Measurements from ENCODE around the gene ANKRD55. TPM values are rescaled to one million over a fixed set of nuclear protein-coding genes. Genes with fewer than 3 reads are reported as not detected.
"Not testable (repeated sequence)": the region's sequence is repeated elsewhere in the genome, so short reads cannot be mapped to it uniquely, and the experiment has no call there.

The ANKRD55 gene
- total RNA-seq, 1 donor from 2014 or later = 0.18 TPM

GRCh38 chr5:56102889-56103288 is 130.2 kb downstream of the ANKRD55 start:
- DNase-seq (ENCODE audit: low spot score in 2 of 2, unreplicated experiment in 2 of 2) = no peak
- Mint-ChIP-seq H3K9me3 (peaks cover 16% of the 10 kb centered on the region), H3K4me3 (no peak overlapping the region), H3K4me1 (peaks cover 45% of the 10 kb centered on the region), H3K27me3 (ENCODE audit: low read depth) (no peaks in the 10 kb centered on the region), H3K27ac (peak overlapping the region; percentile 30), H3K36me3 (peaks cover 9% of the 10 kb centered on the region)
- no peak for TF ChIP-seq CTCF (IDR thresholded peaks at IDR 0.05; ENCODE audit: unreplicated experiment)

- H3K4me1 Mint-ChIP-seq = peaks cover 40% of the 10 kb centered on the region
- DNase-seq (ENCODE audit: low spot score in 2 of 2, unreplicated experiment in 2 of 2); H3K4me3 Mint-ChIP-seq; H3K27me3 Mint-ChIP-seq (ENCODE audit: low read depth); H3K27ac Mint-ChIP-seq; H3K36me3 Mint-ChIP-seq: not testable (repeated sequence)
- peaks cover 16% of the 10 kb centered on the region for H3K9me3 Mint-ChIP-seq
Measured at GRCh38 chr5:56102207-56102606, 130.9 kb downstream of the ANKRD55 start.

DNA sequence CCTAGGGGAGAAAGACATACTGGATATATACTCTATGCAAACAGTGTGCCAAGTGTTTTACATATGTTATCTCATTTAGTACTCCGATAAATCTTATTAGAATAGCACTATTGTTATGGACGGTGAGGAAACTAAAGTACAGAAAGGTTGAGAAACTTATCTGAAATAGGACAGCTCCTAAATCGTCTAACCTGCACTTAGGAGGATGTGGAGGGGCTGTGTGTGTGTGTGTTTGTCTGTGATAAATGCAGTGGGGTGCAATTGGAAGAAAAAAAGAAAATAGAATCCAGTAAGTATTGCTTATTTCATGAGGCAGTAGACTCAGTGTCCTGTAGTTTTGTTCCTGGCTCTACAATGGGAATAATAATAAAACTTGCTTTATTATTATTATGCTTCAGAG is 131.9 kb downstream of the ANKRD55 start:
- H3K27ac Mint-ChIP-seq = no peak overlapping the region
- H3K4me1 Mint-ChIP-seq = peaks cover 37% of the 10 kb centered on the region
- DNase-seq (ENCODE audit: low spot score in 2 of 2, unreplicated experiment in 2 of 2) = no peak
- H3K4me3 Mint-ChIP-seq = no peak overlapping the region
- no peak for TF ChIP-seq CTCF (IDR thresholded peaks at IDR 0.05; ENCODE audit: unreplicated experiment)
- H3K27me3 Mint-ChIP-seq (ENCODE audit: low read depth) = no peaks in the 10 kb centered on the region
- H3K36me3 Mint-ChIP-seq = peaks cover 11% of the 10 kb centered on the region
- H3K9me3 Mint-ChIP-seq = peaks cover 16% of the 10 kb centered on the region

DNA sequence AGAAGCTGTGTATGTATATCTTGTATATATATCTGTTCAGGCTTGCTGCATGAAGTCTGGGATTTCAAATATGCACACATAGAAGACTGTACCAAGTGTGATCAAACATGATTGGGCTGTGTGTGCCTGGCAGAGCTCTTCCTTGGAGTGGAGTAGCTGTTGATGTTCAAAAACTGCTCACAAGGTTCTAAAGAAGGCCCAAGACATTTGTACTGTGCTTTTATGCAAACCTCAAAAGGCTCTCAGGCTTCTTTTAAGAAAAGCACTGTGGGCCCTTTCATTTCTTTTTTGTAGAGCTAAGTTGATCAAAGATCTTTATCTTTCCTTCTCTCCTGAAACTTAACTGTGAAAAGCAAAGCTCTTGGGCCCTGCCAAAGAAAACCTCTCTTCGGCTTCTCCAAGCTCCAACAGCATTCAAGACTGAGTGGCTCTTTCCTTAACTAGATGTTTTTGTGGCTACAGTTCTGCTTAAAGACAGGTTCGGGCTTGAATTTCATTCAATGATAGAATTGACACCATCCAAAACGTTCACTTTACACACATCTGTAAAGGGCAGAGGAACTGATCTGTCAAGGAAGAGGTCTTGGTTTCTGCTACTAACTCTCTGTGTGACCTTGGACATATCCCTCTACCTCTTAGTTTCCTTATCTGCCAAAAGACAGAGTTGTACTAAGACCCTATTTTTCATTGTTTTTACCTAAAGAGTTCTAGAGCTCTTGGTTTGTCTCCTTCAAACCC is 132.5 kb downstream of the ANKRD55 start:
- no peak for DNase-seq (ENCODE audit: low spot score in 2 of 2, unreplicated experiment in 2 of 2)
- Mint-ChIP-seq H3K4me3 (no peak overlapping the region), H3K36me3 (peaks cover 11% of the 10 kb centered on the region), H3K9me3 (peaks cover 16% of the 10 kb centered on the region), H3K4me1 (peaks cover 31% of the 10 kb centered on the region), H3K27me3 (ENCODE audit: low read depth) (no peaks in the 10 kb centered on the region), H3K27ac (no peak overlapping the region)
- no peak for TF ChIP-seq CTCF (IDR thresholded peaks at IDR 0.05; ENCODE audit: unreplicated experiment)

GRCh38 chr5:56099346-56099745 is 133.8 kb downstream of the ANKRD55 start:
- H3K27ac Mint-ChIP-seq = peak overlapping the region; percentile 67
- no peak for DNase-seq (ENCODE audit: low spot score in 2 of 2, unreplicated experiment in 2 of 2)
- H3K4me3 Mint-ChIP-seq = no peak overlapping the region
- no peaks in the 10 kb centered on the region for H3K27me3 Mint-ChIP-seq (ENCODE audit: low read depth)
- peaks cover 16% of the 10 kb centered on the region for H3K9me3 Mint-ChIP-seq
- H3K4me1 Mint-ChIP-seq = peaks cover 23% of the 10 kb centered on the region
- no peak for TF ChIP-seq CTCF (IDR thresholded peaks at IDR 0.05; ENCODE audit: unreplicated experiment)
- peaks cover 11% of the 10 kb centered on the region for H3K36me3 Mint-ChIP-seq

DNA sequence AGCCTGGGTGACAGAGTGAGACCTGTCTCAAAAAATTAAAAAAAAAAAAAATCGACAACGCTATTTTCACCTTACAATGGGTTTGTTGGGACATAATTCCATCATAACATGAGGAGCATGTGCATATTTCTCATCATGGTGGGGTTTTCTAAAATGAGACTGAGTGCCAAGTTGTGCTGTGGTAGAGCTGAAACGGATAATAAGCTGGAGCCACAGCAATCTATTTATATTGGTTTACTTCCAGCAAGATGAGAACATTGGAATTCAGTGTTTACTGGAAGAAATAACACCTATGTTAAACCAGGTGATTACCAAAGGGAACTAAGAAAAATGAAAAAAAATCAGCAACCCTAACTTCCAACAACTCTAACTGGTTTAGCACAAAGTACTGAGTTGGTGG is 136.1 kb downstream of the ANKRD55 start:
- Mint-ChIP-seq H3K27ac (peak overlapping the region; percentile 21), H3K36me3 (peaks cover 8% of the 10 kb centered on the region), H3K9me3 (peaks cover 13% of the 10 kb centered on the region), H3K4me1 (peaks cover 13% of the 10 kb centered on the region), H3K4me3 (no peak overlapping the region), H3K27me3 (ENCODE audit: low read depth) (no peaks in the 10 kb centered on the region)
- no peak for DNase-seq (ENCODE audit: low spot score in 2 of 2, unreplicated experiment in 2 of 2)
- TF ChIP-seq CTCF (IDR thresholded peaks at IDR 0.05; ENCODE audit: unreplicated experiment) = no peak

All from mesothelial cell of epicardium (in vitro differentiated cells).